Left lung (tissue), 10 donors: ENCODE results near the gene STK16. TPM values are rescaled to one million over a fixed set of nuclear protein-coding genes. Genes with fewer than 3 reads are reported as not detected.
A peak's percentile ranks its signal among the peaks of the same experiment; 100 is the strongest.

Experiments used
- ATAC-seq: fragments of 200-7000 bp; cut with Tn5 transposase; one replicate; pipeline ENCODE4 v1.9.1; 2020; ENCODE audit warnings: moderate library complexity
- DNase-seq, 4 donors: peaks; one replicate each; pipeline ENCODE4 v3.0.0-alpha.2; 2013 to 2020
- H3K27ac ChIP-seq, 2 donors: fragments of 200-600 bp; sonication (generic) in 1 of 2; one replicate each; pipeline versions ENCODE4 v1.5.0 to v1.8.0; 2020 to 2021
- H3K27me3 ChIP-seq, 2 donors: fragments of 200-600 bp; sonication (generic) in 1 of 2; one replicate each; pipeline versions ENCODE4 v1.5.0 to v1.8.0; 2020 to 2021
- H3K36me3 ChIP-seq, 2 donors: fragments of 200-600 bp; sonication (generic) in 1 of 2; one replicate each; pipeline versions ENCODE4 v1.5.0 to v1.8.0; 2020 to 2021
- H3K4me1 ChIP-seq, 2 donors: fragments of 200-600 bp; one replicate each; pipeline ENCODE4 v1.8.0; 2021
- H3K4me3 ChIP-seq, 2 donors: fragments of 200-600 bp; sonication (generic) in 1 of 2; one replicate each; pipeline versions ENCODE4 v1.5.0 to v1.8.0; 2020 to 2021; ENCODE audit warnings: mild to moderate bottlenecking in 1 of 2
- H3K9me3 ChIP-seq, 2 donors: fragments of 200-600 bp; sonication (generic) in 1 of 2; one replicate each; pipeline versions ENCODE4 v1.5.0 to v1.8.0; 2020 to 2021
- CTCF ChIP-seq, 2 donors: fragments of 200-600 bp; sonication (generic) in 1 of 2; IDR thresholded peaks; one replicate each; pipeline versions ENCODE4 v1.5.0 to v1.8.0; 2021; ENCODE audit warnings: antibody characterized with exemption in 2 of 2
- intact Hi-C, 2 donors: fragments of 100-400 bp; cut with DNase I; formaldehyde crosslinking; loops; one replicate each; pipeline versions ENCODE4 v1.11.2 to v1.14.2; 2022
- polyA plus RNA-seq, 6 donors: library from polyadenylated mRNA; unstranded; fragments of 120-200 nt; gene quantifications; one replicate each; pipeline ENCODE4 v1.2.1, GENCODE V29; 2013; ENCODE audit not compliant: insufficient read length in 6 of 6
- total RNA-seq, 2 donors: library from RNA; stranded (reverse); fragmentation: NEBNext Ultra II Directional; extraction: Animal tissue kit (Norgen Biotek cat#: 25700); gene quantifications; one replicate each; pipeline ENCODE4 v1.2.1, GENCODE V29; 2021
- donor health status: DM: no; HTN: yes; CAD: no.
- donor health status: DM: no; HTN: no; CAD: no.

STK16 gene
- total and polyA plus RNA-seq, 8 donors = 23.9 to 35.6 (median 33.1) TPM

- intact Hi-C loops = no loop called here
- H3K27ac ChIP-seq = peak overlapping the region; percentile 99
- no peaks in the 10 kb centered on the region for H3K9me3 ChIP-seq
- H3K36me3 ChIP-seq = peaks cover 0 to 29% of the 10 kb centered on the region in 2 donors
- peak overlapping the region; percentile 78 to 85 for H3K4me3 ChIP-seq
- TF ChIP-seq CTCF (IDR thresholded peaks at IDR 0.05) = no peak
- H3K4me1 ChIP-seq = peaks cover 15 to 39% of the 10 kb centered on the region in 2 donors
- ATAC-seq (peak; percentile 57), DNase-seq (no peak)
- H3K27me3 ChIP-seq = no peaks in the 10 kb centered on the region
Observed at GRCh38 chr2:219278655-219279150, 33.4 kb downstream of the STK16 start.

- peaks cover 15 to 39% of the 10 kb centered on the region in 2 donors for H3K4me1 ChIP-seq
- peaks cover 0 to 35% of the 10 kb centered on the region in 2 donors for H3K36me3 ChIP-seq
- H3K4me3 ChIP-seq = peak within 1 kb of the TSS; percentile 78 to 85
- intact Hi-C loops = no loop called here
- no peaks in the 10 kb centered on the region for H3K9me3 ChIP-seq
- H3K27ac ChIP-seq = peak within 1 kb of the TSS; percentile 99
- DNase-seq = peak; percentile 97 to 100 (median 99)
- peak in 1 of 2 donors; percentile 11 for TF ChIP-seq CTCF (IDR thresholded peaks at IDR 0.05)
- H3K27me3 ChIP-seq = no peaks in the 10 kb centered on the region
- peak; percentile 92 for ATAC-seq
Observed at GRCh38 chr2:219279151-219279915, 34.1 kb downstream of the STK16 start, which contains the start of gene DNAJB2. Gene DNAJB2 (plus strand): TSS chr2:219279366. CDS start chr2:219279834, 468 bp downstream.

GRCh38 chr2:219279916-219280516 lies 34.7 kb downstream of the STK16 start:
- no peaks in the 10 kb centered on the region for H3K9me3 ChIP-seq
- H3K27me3 ChIP-seq = no peaks in the 10 kb centered on the region
- peaks cover 0 to 42% of the 10 kb centered on the region in 2 donors for H3K36me3 ChIP-seq
- H3K27ac ChIP-seq = peak overlapping the region; percentile 99
- TF ChIP-seq CTCF (IDR thresholded peaks at IDR 0.05) = no peak
- DNase-seq = no peak
- intact Hi-C loops = no loop called here
- H3K4me3 ChIP-seq = peak overlapping the region; percentile 78 to 85
- no peak for ATAC-seq
- H3K4me1 ChIP-seq = peaks cover 15 to 39% of the 10 kb centered on the region in 2 donors

GRCh38 chr2:219280651-219281050 lies 35.4 kb downstream of the STK16 start:
- intact Hi-C loops = no loop called here
- no peak for ATAC-seq
- no peak overlapping the region for H3K27ac ChIP-seq
- H3K36me3 ChIP-seq = peaks cover 0 to 48% of the 10 kb centered on the region in 2 donors
- no peak for DNase-seq
- no peak for TF ChIP-seq CTCF (IDR thresholded peaks at IDR 0.05)
- H3K4me1 ChIP-seq = peaks cover 15 to 39% of the 10 kb centered on the region in 2 donors
- H3K9me3 ChIP-seq = no peaks in the 10 kb centered on the region
- no peaks in the 10 kb centered on the region for H3K27me3 ChIP-seq
- no peak overlapping the region for H3K4me3 ChIP-seq

GRCh38 chr2:219281588-219281987 lies 36.3 kb downstream of the STK16 start:
- H3K27ac ChIP-seq = no peak overlapping the region
- H3K36me3 ChIP-seq = peaks cover 0 to 57% of the 10 kb centered on the region in 2 donors

More at GRCh38 chr2:219281588-219281987, 36.3 kb downstream of the STK16 start:
- Histone ChIP-seq H3K9me3 (no peaks in the 10 kb centered on the region), H3K27me3 (no peaks in the 10 kb centered on the region), H3K4me3 (no peak overlapping the region), H3K4me1 (peaks cover 15 to 39% of the 10 kb centered on the region in 2 donors)
- no peak for TF ChIP-seq CTCF (IDR thresholded peaks at IDR 0.05)
- ATAC-seq (no peak), DNase-seq (no peak)
- intact Hi-C loops = no loop called here
